SK-N-SH treated with all-trans-retinoic acid at 6 μM for 48 hours (cell line): ENCODE data around the gene PDHB.

Experiments used
- ATAC-seq: fragments of 200-7000 bp; cut with Tn5 transposase; 3 replicates; pipeline ENCODE4 v1.9.1; 2020; ENCODE audit warnings: mild to moderate bottlenecking, moderate library complexity
- BACH2 ChIP-seq: fragments of 250-450 bp; sonication (Bioruptor Pico); IDR thresholded peaks from 2 replicates; pipeline ENCODE4 v1.9.0; 2021; ENCODE audit warnings: mild to moderate bottlenecking, borderline replicate concordance
- CSDC2 ChIP-seq: fragments of 250-450 bp; sonication (Bioruptor Pico); IDR thresholded peaks from 2 replicates; pipeline ENCODE4 v1.5.0; 2020; ENCODE audit warnings: mild to moderate bottlenecking, moderate library complexity
- CSRNP3 ChIP-seq: fragments of 250-450 bp; sonication (Bioruptor Pico); IDR thresholded peaks from 2 replicates; pipeline ENCODE4 v1.5.1; 2021; ENCODE audit warnings: mild to moderate bottlenecking, moderate library complexity
- ESRRG ChIP-seq: fragments of 250-450 bp; sonication (Bioruptor Pico); IDR thresholded peaks from 2 replicates; pipeline ENCODE4 v1.6.1; 2021; ENCODE audit warnings: mild to moderate bottlenecking
- ISL1 ChIP-seq: fragments of 250-450 bp; sonication (Bioruptor Pico); IDR thresholded peaks from 2 replicates; pipeline ENCODE4 v2.1.2; 2022; ENCODE audit warnings: mild to moderate bottlenecking, moderate library complexity
- POU6F1 ChIP-seq: fragments of 250-450 bp; sonication (Bioruptor Pico); IDR thresholded peaks from 2 replicates; pipeline ENCODE4 v1.8.0; 2021; ENCODE audit warnings: low read depth, mild to moderate bottlenecking, moderate library complexity, borderline replicate concordance
- PPARA ChIP-seq: fragments of 250-450 bp; sonication (Bioruptor Pico); IDR thresholded peaks from 2 replicates; pipeline ENCODE4 v1.5.0; 2020; ENCODE audit warnings: mild to moderate bottlenecking, borderline replicate concordance
- RARB ChIP-seq: fragments of 250-450 bp; sonication (Bioruptor Pico); IDR thresholded peaks from 2 replicates; pipeline ENCODE4 v1.8.0; 2021; ENCODE audit warnings: mild to moderate bottlenecking, moderate library complexity
- SNAI2 ChIP-seq: fragments of 250-450 bp; sonication (Bioruptor Pico); IDR thresholded peaks from 2 replicates; pipeline ENCODE4 v1.5.0; 2020; ENCODE audit warnings: mild to moderate bottlenecking, moderate library complexity
- TSHZ2 ChIP-seq: fragments of 250-450 bp; sonication (Bioruptor Pico); IDR thresholded peaks from 2 replicates; pipeline ENCODE4 v1.5.0; 2020; ENCODE audit warnings: mild to moderate bottlenecking, moderate library complexity
- ZFP3 ChIP-seq: fragments of 250-450 bp; sonication (Bioruptor Pico); IDR thresholded peaks from 2 replicates; pipeline ENCODE4 v1.5.0; 2020; ENCODE audit warnings: mild to moderate bottlenecking, moderate library complexity
- ZFP30 ChIP-seq: fragments of 450-650 bp; formaldehyde crosslinking; IDR thresholded peaks from 2 replicates; pipeline ENCODE4 v1.5.0; 2022; ENCODE audit warnings: mild to moderate bottlenecking, moderate library complexity
- ZNF565 ChIP-seq: fragments of 450-650 bp; formaldehyde crosslinking; conservative IDR thresholded peaks from 2 replicates; pipeline ENCODE4 v1.5.0; 2020; ENCODE audit warnings: low read depth, mild to moderate bottlenecking, moderate library complexity
- ZNF70 ChIP-seq: fragments of 450-650 bp; formaldehyde crosslinking; IDR thresholded peaks from 2 replicates; pipeline ENCODE4 v1.5.0; 2020; ENCODE audit warnings: mild to moderate bottlenecking, moderate library complexity
- ZNF8 ChIP-seq: fragments of 450-650 bp; formaldehyde crosslinking; IDR thresholded peaks from 2 replicates; pipeline ENCODE4 v1.5.0; 2020; ENCODE audit warnings: mild to moderate bottlenecking, moderate library complexity
- TF ChIP-seq, protein P1 (sequence below): fragments of 250-450 bp; sonication (Bioruptor Pico); IDR thresholded peaks from 2 replicates; pipeline ENCODE4 v1.5.1; 2020; ENCODE audit warnings: low read depth, mild to moderate bottlenecking, moderate library complexity

The PDHB gene

DNA sequence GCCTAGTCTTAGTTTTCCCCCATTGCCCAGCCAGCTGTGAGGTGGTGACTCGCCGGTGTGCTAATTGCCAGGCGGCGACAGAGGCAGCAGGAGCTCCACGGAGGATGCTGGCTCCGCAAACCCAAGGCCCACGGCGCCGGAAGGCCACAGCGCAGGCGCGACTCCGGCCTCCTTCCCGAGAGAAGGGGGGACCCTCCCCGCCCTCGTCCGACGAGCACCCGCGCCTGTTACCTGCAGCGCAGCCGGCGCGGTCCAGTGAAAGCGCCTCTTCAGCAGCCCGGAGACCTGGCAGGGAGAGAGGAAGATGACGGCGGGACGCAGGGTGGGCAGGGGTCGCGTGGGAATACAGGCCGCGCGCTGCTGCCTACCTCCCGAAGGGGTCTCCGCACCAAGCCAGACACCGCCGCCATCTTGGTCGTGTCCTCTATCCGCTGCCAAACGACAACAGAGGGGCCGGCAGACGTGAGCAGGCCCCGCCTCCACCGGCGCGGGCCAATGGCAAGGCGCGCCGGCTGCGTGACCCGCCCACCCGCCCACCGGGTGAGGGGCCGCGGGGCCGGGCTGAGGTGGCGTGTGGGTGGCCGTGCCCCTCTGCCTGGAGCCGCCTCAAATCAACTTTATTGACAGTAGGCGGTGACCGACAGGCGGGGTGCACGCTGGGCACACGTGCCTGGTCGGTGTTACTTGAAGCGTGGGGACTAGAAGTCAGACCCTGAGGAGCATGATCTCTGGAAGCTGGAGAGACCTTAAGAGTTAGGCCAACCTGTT lies at the start of gene PDHB:
PDHB (minus strand) TSS at position 433 of the 768 bp plus-strand sequence; CDS start at position 410, 23 bp downstream.
- 0 out of 2 replicates have a peak, but pooled peaks have one; percentile 27 for TF ChIP-seq ZFP3 (CRISPR knock-in tag)
- no peak for TF ChIP-seq ESRRG (CRISPR knock-in tag)
- TF ChIP-seq, all 23 proteins: peak for 1
- ATAC-seq, result peak; percentile 97

GRCh38 chr3:58482917-58483636 lies 49.4 kb upstream of the PDHB start:
- TF ChIP-seq PPARA (CRISPR knock-in tag), result no peak
- no peak for TF ChIP-seq ZNF8 (CRISPR knock-in tag)
- no peak for TF ChIP-seq ZNF70
- no peak for TF ChIP-seq TSHZ2 (CRISPR knock-in tag)
- TF ChIP-seq, protein P1, sequence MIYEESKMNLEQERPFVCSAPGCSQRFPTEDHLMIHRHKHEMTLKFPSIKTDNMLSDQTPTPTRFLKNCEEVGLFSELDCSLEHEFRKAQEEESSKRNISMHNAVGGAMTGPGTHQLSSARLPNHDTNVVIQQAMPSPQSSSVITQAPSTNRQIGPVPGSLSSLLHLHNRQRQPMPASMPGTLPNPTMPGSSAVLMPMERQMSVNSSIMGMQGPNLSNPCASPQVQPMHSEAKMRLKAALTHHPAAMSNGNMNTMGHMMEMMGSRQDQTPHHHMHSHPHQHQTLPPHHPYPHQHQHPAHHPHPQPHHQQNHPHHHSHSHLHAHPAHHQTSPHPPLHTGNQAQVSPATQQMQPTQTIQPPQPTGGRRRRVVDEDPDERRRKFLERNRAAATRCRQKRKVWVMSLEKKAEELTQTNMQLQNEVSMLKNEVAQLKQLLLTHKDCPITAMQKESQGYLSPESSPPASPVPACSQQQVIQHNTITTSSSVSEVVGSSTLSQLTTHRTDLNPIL (CRISPR knock-in tag), result no peak
- TF ChIP-seq CSRNP3, result no peak
- TF ChIP-seq CSDC2, result no peak
- no peak for ATAC-seq

- no peak for ATAC-seq
Observed at GRCh38 chr3:58480309-58480708, 46.7 kb upstream of the PDHB start.

More at GRCh38 chr3:58480309-58480708, 46.7 kb upstream of the PDHB start:
- TF ChIP-seq ZFP3 (CRISPR knock-in tag), result no peak
- TF ChIP-seq SNAI2 (CRISPR knock-in tag), result no peak
- TF ChIP-seq POU6F1, result no peak
- no peak for TF ChIP-seq ZNF565 (CRISPR knock-in tag)
- no peak for TF ChIP-seq ZNF8 (CRISPR knock-in tag)
- no peak for TF ChIP-seq CSRNP3
- TF ChIP-seq ESRRG (CRISPR knock-in tag), result no peak
- no peak for TF ChIP-seq ISL1 (CRISPR knock-in tag)
- no peak for TF ChIP-seq RARB (CRISPR knock-in tag)
- TF ChIP-seq, protein P1 (CRISPR knock-in tag), result no peak
- TF ChIP-seq BACH2 (CRISPR knock-in tag), result no peak
- TF ChIP-seq CSDC2, result no peak
- no peak for TF ChIP-seq ZFP30 (CRISPR knock-in tag)
